Esophagus squamous epithelium (tissue), 4 donors: ENCODE results near the gene SMIM44.

Experiments
- CTCF ChIP-seq, 6 experiments: fragments of 450-650 bp in 4 of 6; fragments of 200-600 bp in 2 of 6; sonication (generic) in 2 of 6; IDR thresholded peaks; one replicate each; pipeline ENCODE4 v1.5.1; 2016 to 2019; ENCODE audit warnings: antibody characterized with exemption in 6 of 6, mild to moderate bottlenecking in 4 of 6, moderate library complexity in 4 of 6
- POLR2A ChIP-seq, 4 donors: fragments of 450-650 bp; IDR thresholded peaks; one replicate each; pipeline ENCODE4 v1.6.1; 2017; ENCODE audit warnings: antibody characterized with exemption in 4 of 4, mild to moderate bottlenecking in 4 of 4, moderate library complexity in 3 of 4

GRCh38 chr19:3465552-3465951, 17.7 kb downstream of the SMIM44 start:
- TF ChIP-seq CTCF (IDR thresholded peaks at IDR 0.05) (no peak), POLR2A (IDR thresholded peaks at IDR 0.05) (no peak)
